Loucy (cell line): ENCODE measurements around the gene USP33.

ENCODE experiments used
- H2AFZ ChIP-seq: fragments of 200-600 bp; sonication (generic); 2 replicates; pipeline ENCODE4 v1.6.0; 2016; ENCODE audit warnings: antibody characterized with exemption, mild to moderate bottlenecking, low read length, moderate library complexity
- H3F3A ChIP-seq: fragments of 200-600 bp; 2 replicates; pipeline ENCODE4 v1.6.0; 2016; ENCODE audit warnings: antibody characterized with exemption, low read depth, mild to moderate bottlenecking
- H3K27me3 ChIP-seq: fragments of 200-600 bp; sonication (generic); 2 replicates; pipeline ENCODE4 v1.6.1; 2014; ENCODE audit warnings: low read length, mild to moderate bottlenecking; ENCODE audit not compliant: insufficient read depth, poor library complexity, severe bottlenecking
- H3K36me3 ChIP-seq: fragments of 200-600 bp; sonication (generic); 2 replicates; pipeline ENCODE4 v1.6.1; 2016; ENCODE audit warnings: low read length; ENCODE audit not compliant: insufficient read depth
- H3K4me1 ChIP-seq: fragments of 200-600 bp; sonication (generic); 2 replicates; pipeline ENCODE4 v1.5.1; 2014; ENCODE audit warnings: low read length, mild to moderate bottlenecking; ENCODE audit not compliant: insufficient read depth, poor library complexity, severe bottlenecking
- H3K4me2 ChIP-seq: fragments of 200-600 bp; sonication (generic); 2 replicates; pipeline ENCODE4 v1.6.0; 2014; ENCODE audit warnings: antibody characterized with exemption, low read length, low read depth, mild to moderate bottlenecking; ENCODE audit not compliant: poor library complexity, severe bottlenecking
- H3K4me3 ChIP-seq: fragments of 200-600 bp; sonication (generic); 2 replicates; pipeline ENCODE4 v1.5.1; 2014; ENCODE audit warnings: low read length, mild to moderate bottlenecking, mixed read lengths; ENCODE audit not compliant: poor library complexity, severe bottlenecking
- H3K79me2 ChIP-seq: fragments of 200-600 bp; sonication (generic); 2 replicates; pipeline ENCODE4 v1.6.1; 2014; ENCODE audit warnings: low read length; ENCODE audit not compliant: insufficient read depth
- H3K9ac ChIP-seq: fragments of 200-600 bp; sonication (generic); 2 replicates; pipeline ENCODE4 v1.6.0; 2014; ENCODE audit warnings: mild to moderate bottlenecking, low read depth, low read length, moderate library complexity; ENCODE audit not compliant: poor library complexity, severe bottlenecking
- H3K9me2 ChIP-seq: fragments of 200-600 bp; sonication (generic); replicated peaks from 2 replicates; pipeline ENCODE4 v1.6.1; 2016; ENCODE audit warnings: low read depth, low read length, mixed read lengths
- H3K9me3 ChIP-seq: fragments of 200-600 bp; sonication (generic); 2 replicates; pipeline ENCODE4 v1.6.1; 2014; ENCODE audit warnings: mild to moderate bottlenecking, antibody characterized with exemption, low read length, low read depth; ENCODE audit not compliant: insufficient read depth
- H4K20me1 ChIP-seq: fragments of 200-600 bp; sonication (generic); 2 replicates; pipeline ENCODE4 v1.6.0; 2014; ENCODE audit warnings: antibody characterized with exemption, low read length, mild to moderate bottlenecking; ENCODE audit not compliant: insufficient read depth, poor library complexity, severe bottlenecking
- CTCF ChIP-seq: fragments of 200-600 bp; sonication (generic); conservative IDR thresholded peaks from 2 replicates; pipeline ENCODE4 v1.5.1; 2014; ENCODE audit warnings: mild to moderate bottlenecking, antibody characterized with exemption, low read length
- EZH2phosphoT487 ChIP-seq: fragments of 200-600 bp; IDR thresholded peaks from 2 replicates; pipeline ENCODE4 v1.6.1; 2018; ENCODE audit warnings: antibody characterized with exemption, mild to moderate bottlenecking, moderate library complexity, borderline replicate concordance

USP33 gene

GRCh38 chr1:77673030-77673429 lies 86.6 kb downstream of the USP33 start:
- Histone ChIP-seq H4K20me1 (peaks cover 91% of the 10 kb centered on the region), H3F3A (no peaks in the 10 kb centered on the region), H3K4me3 (no peak overlapping the region), H3K4me1 (peaks cover 12% of the 10 kb centered on the region), H3K9me2 (no peaks in the 10 kb centered on the region), H3K4me2 (no peak overlapping the region), H2AFZ (no peak overlapping the region), H3K36me3 (no peaks in the 10 kb centered on the region), H3K79me2 (peaks cover 100% of the 10 kb centered on the region), H3K9ac (no peak overlapping the region), H3K27me3 (no peaks in the 10 kb centered on the region), H3K9me3 (no peaks in the 10 kb centered on the region)
- TF ChIP-seq EZH2phosphoT487, result no peak
- no peak for TF ChIP-seq CTCF

GRCh38 chr1:77672374-77672773 lies 87.3 kb downstream of the USP33 start:
- no peaks in the 10 kb centered on the region for H3K36me3 ChIP-seq
- H3K9me3 ChIP-seq, result no peaks in the 10 kb centered on the region
- H3K79me2 ChIP-seq, result peaks cover 99% of the 10 kb centered on the region
- H3K9ac ChIP-seq, result no peak overlapping the region
- peaks cover 9% of the 10 kb centered on the region for H3K4me1 ChIP-seq
- H2AFZ ChIP-seq, result no peak overlapping the region
- peaks cover 87% of the 10 kb centered on the region for H4K20me1 ChIP-seq
- no peaks in the 10 kb centered on the region for H3K9me2 ChIP-seq
- no peak overlapping the region for H3K4me2 ChIP-seq
- H3K27me3 ChIP-seq, result no peaks in the 10 kb centered on the region
- TF ChIP-seq CTCF, result no peak
- TF ChIP-seq EZH2phosphoT487, result no peak
- H3K4me3 ChIP-seq, result no peak overlapping the region
- no peaks in the 10 kb centered on the region for H3F3A ChIP-seq

GRCh38 chr1:77671836-77672235 lies 87.8 kb downstream of the USP33 start:
- peaks cover 9% of the 10 kb centered on the region for H3K4me1 ChIP-seq
- H3F3A ChIP-seq, result no peaks in the 10 kb centered on the region

More at GRCh38 chr1:77671836-77672235, 87.8 kb downstream of the USP33 start:
- H3K27me3 ChIP-seq, result no peaks in the 10 kb centered on the region
- H3K36me3 ChIP-seq, result no peaks in the 10 kb centered on the region
- peaks cover 82% of the 10 kb centered on the region for H4K20me1 ChIP-seq
- peaks cover 99% of the 10 kb centered on the region for H3K79me2 ChIP-seq
- H3K9me2 ChIP-seq, result no peaks in the 10 kb centered on the region
- no peak overlapping the region for H2AFZ ChIP-seq
- H3K9me3 ChIP-seq, result no peaks in the 10 kb centered on the region
- H3K4me3 ChIP-seq, result no peak overlapping the region
- TF ChIP-seq CTCF (no peak), EZH2phosphoT487 (no peak)
- H3K9ac ChIP-seq, result no peak overlapping the region
- no peak overlapping the region for H3K4me2 ChIP-seq
